ENCODE results near the gene TMEM156.

The TMEM156 gene

DNA sequence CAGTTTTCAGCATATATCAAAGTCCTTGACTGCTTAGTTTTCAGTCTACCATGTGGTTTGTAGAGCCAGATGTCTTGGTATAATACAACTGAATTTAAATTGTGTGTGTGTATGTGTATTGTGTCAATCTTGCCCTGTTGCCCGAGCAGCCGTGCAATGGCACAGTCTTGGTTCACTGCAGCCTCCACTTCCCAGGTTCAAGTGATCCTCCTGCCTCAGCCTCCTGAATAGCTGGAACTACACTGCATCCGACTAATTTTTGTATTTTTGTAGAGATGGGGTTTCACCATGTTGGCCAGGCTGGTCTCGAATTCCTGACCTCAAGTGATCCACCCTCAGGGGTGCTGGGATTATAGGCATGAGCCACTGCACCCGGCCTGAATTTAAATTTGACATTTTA is 23.8 kb upstream of the TMEM156 start:
- H3K4me3 ChIP-seq (ENCODE audit: low read depth in 1 of 2, low read length in 1 of 2): no peak overlapping the region
- no peak overlapping the region for H3K27ac ChIP-seq
- no peaks in the 10 kb centered on the region for H3K27me3 ChIP-seq
- no peak for TF ChIP-seq CTCF (IDR thresholded peaks at IDR 0.05)
- H3K4me1 ChIP-seq (ENCODE audit: control insufficient read depth in 1 of 2, insufficient read depth in 1 of 2, low read depth in 1 of 2, low read length in 1 of 2): no peaks in the 10 kb centered on the region
- H3K9me3 ChIP-seq: no peaks in the 10 kb centered on the region
- H3K36me3 ChIP-seq: no peaks in the 10 kb centered on the region

- no peak overlapping the region for H3K27ac ChIP-seq
- no peaks in the 10 kb centered on the region for H3K27me3 ChIP-seq
- no peak overlapping the region for H3K4me3 ChIP-seq (ENCODE audit: low read depth in 1 of 2, low read length in 1 of 2)
- no peak for TF ChIP-seq CTCF (IDR thresholded peaks at IDR 0.05)
- no peaks in the 10 kb centered on the region for H3K36me3 ChIP-seq
- no peaks in the 10 kb centered on the region for H3K9me3 ChIP-seq
- no peaks in the 10 kb centered on the region for H3K4me1 ChIP-seq (ENCODE audit: control insufficient read depth in 1 of 2, insufficient read depth in 1 of 2, low read depth in 1 of 2, low read length in 1 of 2)
Observed at GRCh38 chr4:39054497-39054896, 22.3 kb upstream of the TMEM156 start.

DNA sequence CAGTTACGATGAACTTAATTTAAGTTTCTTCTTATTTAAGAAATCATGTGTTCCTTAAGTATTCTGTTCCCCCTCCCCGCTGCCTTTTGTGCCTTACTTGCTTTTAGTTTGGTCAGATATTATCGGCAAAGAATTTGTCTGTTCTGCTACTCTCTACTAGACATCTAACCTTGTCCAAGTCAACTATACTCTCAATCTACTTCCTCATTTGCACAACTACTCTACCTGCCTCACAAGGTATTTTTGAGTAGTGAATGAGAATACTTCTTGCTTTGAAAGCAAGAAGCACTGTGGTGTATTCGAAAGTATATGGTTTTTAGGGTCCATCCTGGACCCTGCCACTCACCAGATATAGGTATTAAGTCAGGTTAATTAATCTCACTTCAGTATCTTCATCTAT is 21.8 kb upstream of the TMEM156 start:
- no peaks in the 10 kb centered on the region for H3K27me3 ChIP-seq
- no peaks in the 10 kb centered on the region for H3K4me1 ChIP-seq (ENCODE audit: control insufficient read depth in 1 of 2, insufficient read depth in 1 of 2, low read depth in 1 of 2, low read length in 1 of 2)
- H3K4me3 ChIP-seq (ENCODE audit: low read depth in 1 of 2, low read length in 1 of 2): no peak overlapping the region
- no peak for TF ChIP-seq CTCF (IDR thresholded peaks at IDR 0.05)
- H3K9me3 ChIP-seq: no peaks in the 10 kb centered on the region
- no peaks in the 10 kb centered on the region for H3K36me3 ChIP-seq
- H3K27ac ChIP-seq: no peak overlapping the region

DNA sequence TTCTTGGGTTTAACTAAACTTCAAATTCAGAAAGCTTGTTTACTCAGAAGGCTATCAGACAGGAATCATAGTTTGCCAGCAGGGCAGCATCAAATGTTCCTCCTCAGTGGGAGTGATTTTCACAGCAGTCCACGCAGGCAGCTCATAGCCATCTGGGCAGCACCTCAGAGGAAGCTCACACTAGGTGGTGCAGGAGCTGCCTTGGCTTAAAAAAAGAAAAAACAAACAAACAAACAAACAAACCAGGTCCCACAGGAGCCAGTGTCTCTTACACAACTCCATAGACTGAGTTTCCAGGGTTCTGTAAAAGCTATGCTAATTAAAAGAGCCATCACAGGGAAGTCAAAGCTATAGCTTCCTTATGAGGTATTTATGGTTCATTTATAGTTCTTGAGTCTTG is 19.3 kb upstream of the TMEM156 start:
- Histone ChIP-seq H3K4me3 (ENCODE audit: low read depth in 1 of 2, low read length in 1 of 2) (no peak overlapping the region), H3K27ac (no peak overlapping the region), H3K4me1 (ENCODE audit: control insufficient read depth in 1 of 2, insufficient read depth in 1 of 2, low read depth in 1 of 2, low read length in 1 of 2) (peaks cover 0 to 2% of the 10 kb centered on the region in 2 experiments), H3K27me3 (no peaks in the 10 kb centered on the region), H3K36me3 (no peaks in the 10 kb centered on the region), H3K9me3 (no peaks in the 10 kb centered on the region)
- TF ChIP-seq CTCF (IDR thresholded peaks at IDR 0.05): no peak

GRCh38 chr4:39050590-39050989 is 18.4 kb upstream of the TMEM156 start:
- Histone ChIP-seq H3K27ac (no peak overlapping the region), H3K36me3 (no peaks in the 10 kb centered on the region), H3K4me1 (ENCODE audit: control insufficient read depth in 1 of 2, insufficient read depth in 1 of 2, low read depth in 1 of 2, low read length in 1 of 2) (peaks cover 2 to 11% of the 10 kb centered on the region in 2 experiments), H3K27me3 (peaks cover 2% of the 10 kb centered on the region), H3K4me3 (ENCODE audit: low read depth in 1 of 2, low read length in 1 of 2) (no peak overlapping the region), H3K9me3 (no peaks in the 10 kb centered on the region)
- TF ChIP-seq CTCF (IDR thresholded peaks at IDR 0.05): no peak

- Histone ChIP-seq H3K36me3 (no peaks in the 10 kb centered on the region), H3K9me3 (no peaks in the 10 kb centered on the region), H3K27me3 (peaks cover 7% of the 10 kb centered on the region), H3K27ac (no peak overlapping the region), H3K4me1 (ENCODE audit: control insufficient read depth in 1 of 2, insufficient read depth in 1 of 2, low read depth in 1 of 2, low read length in 1 of 2) (peaks cover 16 to 24% of the 10 kb centered on the region in 2 experiments), H3K4me3 (ENCODE audit: low read depth in 1 of 2, low read length in 1 of 2) (no peak overlapping the region)
- no peak for TF ChIP-seq CTCF (IDR thresholded peaks at IDR 0.05)
Observed at GRCh38 chr4:39048311-39048710, 16.1 kb upstream of the TMEM156 start.
